HepG2 (cell line): Measurements from ENCODE around the gene DAB1.

Source experiments
- CHCHD3 ChIP-seq: sonication (generic); formaldehyde crosslinking; IDR thresholded peaks from 2 replicates; pipeline ENCODE4 v1.8.0; 2022; ENCODE audit warnings: mild to moderate bottlenecking, missing genetic modification reagents, moderate library complexity
- ZBTB38 ChIP-seq: sonication (generic); formaldehyde crosslinking; IDR thresholded peaks from 2 replicates; pipeline ENCODE4 v1.5.1; 2020; ENCODE audit warnings: mild to moderate bottlenecking, missing genetic modification reagents

DNA sequence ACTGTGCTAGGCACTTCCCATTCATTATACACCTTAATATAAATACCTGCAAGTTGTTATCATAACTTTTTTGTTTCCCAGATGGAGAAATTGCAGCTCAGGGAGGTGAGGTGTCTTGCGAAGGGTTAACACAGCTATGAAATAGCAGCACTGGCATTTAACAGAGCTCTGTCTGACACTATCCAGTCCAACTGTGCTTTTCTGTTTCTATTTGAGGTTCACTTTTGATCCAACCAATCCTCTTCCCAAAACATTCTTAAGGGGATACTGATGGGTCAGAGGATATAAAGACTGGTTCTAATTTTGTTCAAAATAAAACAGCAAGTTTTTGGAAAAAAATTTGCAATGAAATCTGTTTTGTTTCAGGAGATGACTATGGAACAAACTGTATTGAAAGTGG lies 411.5 kb downstream of the DAB1 start:
- no peak for TF ChIP-seq CHCHD3
- TF ChIP-seq ZBTB38 (CRISPR knock-in tag) = no peak
